ENCODE measurements around the gene C17orf114.

C17orf114 gene

GRCh38 chr17:4788159-4788806 lies 13.8 kb downstream of the C17orf114 start:
- no peak for DNase-seq (ENCODE audit: low read depth in 2 of 2, low spot score in 1 of 2)

GRCh38 chr17:4786516-4786915 lies 15.6 kb downstream of the C17orf114 start:
- DNase-seq (ENCODE audit: low read depth in 2 of 2, low spot score in 1 of 2), result no peak

GRCh38 chr17:4786106-4786511 lies 16.0 kb downstream of the C17orf114 start, which contains the start of gene VMO1:
Gene VMO1, minus strand, starts transcription at chr17:4786364. Its CDS starts 12 bp downstream, at chr17:4786352.
- no peak for DNase-seq (ENCODE audit: low read depth in 2 of 2, low spot score in 1 of 2)

GRCh38 chr17:4785311-4786105 lies 16.6 kb downstream of the C17orf114 start:
- no peak for DNase-seq (ENCODE audit: low read depth in 2 of 2, low spot score in 1 of 2)

- no peak for DNase-seq (ENCODE audit: low read depth in 2 of 2, low spot score in 1 of 2)
Observed at GRCh38 chr17:4782652-4783051, 19.5 kb downstream of the C17orf114 start.

GRCh38 chr17:4780325-4780955 lies 21.7 kb downstream of the C17orf114 start:
- DNase-seq (ENCODE audit: low read depth in 2 of 2, low spot score in 1 of 2), result no peak

- no peak for DNase-seq (ENCODE audit: low read depth in 2 of 2, low spot score in 1 of 2)
Observed at GRCh38 chr17:4777969-4778760, 24.0 kb downstream of the C17orf114 start.

GRCh38 chr17:4772235-4772613 lies 29.9 kb downstream of the C17orf114 start:
- no peak for DNase-seq (ENCODE audit: low read depth in 2 of 2, low spot score in 1 of 2)

GRCh38 chr17:4771519-4772234 lies 30.5 kb downstream of the C17orf114 start, which contains the start of gene TM4SF5:
Gene TM4SF5, plus strand, starts transcription at chr17:4771886. Its CDS starts 37 bp downstream, at chr17:4771923.
- no peak for DNase-seq (ENCODE audit: low read depth in 2 of 2, low spot score in 1 of 2)

GRCh38 chr17:4769628-4770027 lies 32.5 kb downstream of the C17orf114 start:
- no peak for DNase-seq (ENCODE audit: low read depth in 2 of 2, low spot score in 1 of 2)

- DNase-seq (ENCODE audit: low read depth in 2 of 2, low spot score in 1 of 2), result no peak
Observed at GRCh38 chr17:4768298-4768697, 33.8 kb downstream of the C17orf114 start.

- no peak for DNase-seq (ENCODE audit: low read depth in 2 of 2, low spot score in 1 of 2)
Observed at GRCh38 chr17:4766723-4767122, 35.4 kb downstream of the C17orf114 start.

- DNase-seq (ENCODE audit: low read depth in 2 of 2, low spot score in 1 of 2), result no peak
Observed at GRCh38 chr17:4766201-4766600, 35.9 kb downstream of the C17orf114 start.

GRCh38 chr17:4764595-4764994 lies 37.5 kb downstream of the C17orf114 start:
- no peak for DNase-seq (ENCODE audit: low read depth in 2 of 2, low spot score in 1 of 2)

GRCh38 chr17:4759776-4760236 lies 42.3 kb downstream of the C17orf114 start:
- DNase-seq (ENCODE audit: low read depth in 2 of 2, low spot score in 1 of 2), result no peak

GRCh38 chr17:4753392-4753791 lies 48.7 kb downstream of the C17orf114 start:
- no peak for DNase-seq (ENCODE audit: low read depth in 2 of 2, low spot score in 1 of 2)

GRCh38 chr17:4751932-4752331 lies 50.2 kb downstream of the C17orf114 start:
- no peak for DNase-seq (ENCODE audit: low read depth in 2 of 2, low spot score in 1 of 2)
